Measurements from ENCODE around the gene MOCS3. TPM values are rescaled to one million over a fixed set of nuclear protein-coding genes. Genes with fewer than 3 reads are reported as not detected.

Gene MOCS3
- 11.9 and 12.8 TPM in 2 replicates for total RNA-seq (2014; rRNA removed; shearing (Covaris generic))

GRCh38 chr20:50958615-50959542, at the start of gene MOCS3:
MOCS3 (plus strand) TSS chr20:50958818; CDS start chr20:50958843, 25 bp downstream.

GRCh38 chr20:50931306-50932015, 27.2 kb upstream of the MOCS3 start, which contains the start of gene ADNP:
ADNP (minus strand) TSS chr20:50931437; CDS start chr20:50903996, 27,441 bp downstream.

GRCh38 chr20:50957798-50958614, 612 bp upstream of the MOCS3 start, which contains the start of gene DPM1:
DPM1 (minus strand) TSS chr20:50958532; CDS start chr20:50958523, 9 bp downstream.

Other genes with a start within 250 kb of the MOCS3 start
- 2.4 and 2.9 TPM in 2 replicates for gene PARD6B, start 227.2 kb upstream of the MOCS3 start, total RNA-seq (2014; rRNA removed; shearing (Covaris generic))
- gene BCAS4, start 163.8 kb upstream of the MOCS3 start, total RNA-seq (2014; rRNA removed; shearing (Covaris generic)), result 9.0 and 20.6 TPM in 2 replicates
- gene ADNP, start 27.4 kb upstream of the MOCS3 start, total RNA-seq (2014; rRNA removed; shearing (Covaris generic)), result 35.9 and 54.1 TPM in 2 replicates
- 133 and 149 TPM in 2 replicates for gene DPM1, start 286 bp upstream of the MOCS3 start, total RNA-seq (2014; rRNA removed; shearing (Covaris generic))
- 183 and 213 TPM in 2 replicates for gene KCNG1, start 64.3 kb downstream of the MOCS3 start, total RNA-seq (2014; rRNA removed; shearing (Covaris generic))